Upper lobe of right lung (tissue), 1 donor: Measurements from ENCODE around the gene ANKH. TPM values are rescaled to one million over a fixed set of nuclear protein-coding genes. Genes with fewer than 3 reads are reported as not detected.

Experiments
- ATAC-seq: fragments of 200-7000 bp; cut with Tn5 transposase; one replicate; pipeline ENCODE4 v1.9.1; 2020; ENCODE audit warnings: mild to moderate bottlenecking, moderate library complexity
- DNase-seq: peaks from one replicate; pipeline ENCODE4 v3.0.0-alpha.2; 2020
- H3K27ac ChIP-seq: fragments of 200-600 bp; one replicate; pipeline ENCODE4 v1.8.0; 2022
- H3K27me3 ChIP-seq: fragments of 200-600 bp; one replicate; pipeline ENCODE4 v1.8.0; 2022; ENCODE audit warnings: mild to moderate bottlenecking
- H3K36me3 ChIP-seq: fragments of 200-600 bp; one replicate; pipeline ENCODE4 v1.8.0; 2022
- H3K4me1 ChIP-seq: fragments of 200-600 bp; one replicate; pipeline ENCODE4 v1.8.0; 2022
- H3K4me3 ChIP-seq: fragments of 200-600 bp; one replicate; pipeline ENCODE4 v1.8.0; 2022; ENCODE audit warnings: mild to moderate bottlenecking
- H3K9me3 ChIP-seq: fragments of 200-600 bp; one replicate; pipeline ENCODE4 v1.8.0; 2022
- intact Hi-C: fragments of 100-400 bp; cut with DNase I; formaldehyde crosslinking; loops from one replicate; pipeline ENCODE4 v1.11.0; 2022
- total RNA-seq: library from RNA; stranded (reverse); fragmentation: NEBNext Ultra II Directional; extraction: Animal tissue kit (Norgen Biotek cat#: 25700); gene quantifications from one replicate; pipeline ENCODE4 v1.2.1, GENCODE V29; 2021
- TF ChIP-seq, protein P1 (sequence below): fragments of 200-600 bp; IDR thresholded peaks from one replicate; pipeline ENCODE4 v1.8.0; 2022; ENCODE audit warnings: antibody characterized with exemption
- donor health status: DM: no; HTN: yes; CAD: no; lungs with severe emphysema.

Gene ANKH
- total RNA-seq, 1 donor from 2014 or later: 67.2 TPM

DNA sequence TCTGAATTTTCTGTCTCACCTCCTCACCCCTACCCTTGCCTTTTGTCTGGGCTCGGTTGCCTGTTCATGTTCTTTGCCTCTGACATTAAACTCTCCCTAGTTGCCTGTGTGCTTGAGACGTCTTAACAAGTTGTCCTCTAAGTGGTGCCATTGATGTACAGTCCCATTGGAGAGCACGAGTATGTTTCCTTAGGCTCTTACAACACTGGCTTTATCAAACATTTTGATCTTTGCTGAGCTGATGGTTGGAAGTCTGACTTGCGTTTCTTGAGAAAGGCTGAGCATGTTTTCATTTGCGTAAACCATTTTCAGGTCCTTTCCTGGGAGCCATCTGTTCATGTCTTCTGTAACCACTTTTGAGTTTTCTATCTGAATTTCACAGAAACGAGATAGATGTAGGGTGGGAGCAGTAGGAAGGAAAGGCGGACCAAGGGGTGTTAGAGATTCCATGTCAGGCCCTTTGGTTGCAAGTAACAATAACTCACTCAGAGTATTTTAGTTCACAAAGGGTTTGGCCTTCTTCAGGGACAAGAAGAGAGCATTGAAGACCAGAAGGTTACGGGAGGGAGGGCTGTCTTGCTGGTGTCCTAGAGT, 171.7 kb downstream of the ANKH start:
- Histone ChIP-seq H3K27me3 (no peaks in the 10 kb centered on the region), H3K36me3 (peaks cover 50% of the 10 kb centered on the region), H3K4me1 (no peaks in the 10 kb centered on the region), H3K9me3 (no peaks in the 10 kb centered on the region), H3K27ac (no peak overlapping the region), H3K4me3 (no peak overlapping the region)
- TF ChIP-seq, protein P1, sequence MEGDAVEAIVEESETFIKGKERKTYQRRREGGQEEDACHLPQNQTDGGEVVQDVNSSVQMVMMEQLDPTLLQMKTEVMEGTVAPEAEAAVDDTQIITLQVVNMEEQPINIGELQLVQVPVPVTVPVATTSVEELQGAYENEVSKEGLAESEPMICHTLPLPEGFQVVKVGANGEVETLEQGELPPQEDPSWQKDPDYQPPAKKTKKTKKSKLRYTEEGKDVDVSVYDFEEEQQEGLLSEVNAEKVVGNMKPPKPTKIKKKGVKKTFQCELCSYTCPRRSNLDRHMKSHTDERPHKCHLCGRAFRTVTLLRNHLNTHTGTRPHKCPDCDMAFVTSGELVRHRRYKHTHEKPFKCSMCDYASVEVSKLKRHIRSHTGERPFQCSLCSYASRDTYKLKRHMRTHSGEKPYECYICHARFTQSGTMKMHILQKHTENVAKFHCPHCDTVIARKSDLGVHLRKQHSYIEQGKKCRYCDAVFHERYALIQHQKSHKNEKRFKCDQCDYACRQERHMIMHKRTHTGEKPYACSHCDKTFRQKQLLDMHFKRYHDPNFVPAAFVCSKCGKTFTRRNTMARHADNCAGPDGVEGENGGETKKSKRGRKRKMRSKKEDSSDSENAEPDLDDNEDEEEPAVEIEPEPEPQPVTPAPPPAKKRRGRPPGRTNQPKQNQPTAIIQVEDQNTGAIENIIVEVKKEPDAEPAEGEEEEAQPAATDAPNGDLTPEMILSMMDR: no peak
- DNase-seq (no peak), ATAC-seq (no peak)
- intact Hi-C loops: no loop called here

DNA sequence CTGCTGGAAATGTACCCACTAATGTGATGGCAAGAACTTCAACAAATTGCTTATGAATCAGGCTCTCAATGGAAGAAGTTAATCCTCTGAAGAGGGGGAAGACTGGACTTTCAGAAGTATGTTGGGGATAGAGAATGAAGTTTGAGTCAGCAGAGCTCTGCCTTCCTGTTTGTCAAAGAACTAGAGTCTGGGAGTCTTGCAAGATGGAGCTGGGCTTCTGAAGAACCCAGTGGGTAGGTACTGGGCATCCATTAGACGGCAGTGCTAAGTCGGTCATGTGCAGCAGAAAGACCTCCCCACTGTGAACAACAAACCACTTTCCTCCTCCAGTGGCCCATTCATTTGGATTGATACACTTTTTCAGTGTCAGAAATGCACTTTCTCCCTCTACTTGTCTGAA, 172.4 kb downstream of the ANKH start:
- Histone ChIP-seq H3K27me3 (no peaks in the 10 kb centered on the region), H3K4me3 (no peak overlapping the region), H3K9me3 (no peaks in the 10 kb centered on the region), H3K36me3 (peaks cover 52% of the 10 kb centered on the region), H3K4me1 (no peaks in the 10 kb centered on the region), H3K27ac (no peak overlapping the region)
- DNase-seq (no peak), ATAC-seq (no peak)
- intact Hi-C loops: no loop called here
- TF ChIP-seq, protein P1: no peak

DNA sequence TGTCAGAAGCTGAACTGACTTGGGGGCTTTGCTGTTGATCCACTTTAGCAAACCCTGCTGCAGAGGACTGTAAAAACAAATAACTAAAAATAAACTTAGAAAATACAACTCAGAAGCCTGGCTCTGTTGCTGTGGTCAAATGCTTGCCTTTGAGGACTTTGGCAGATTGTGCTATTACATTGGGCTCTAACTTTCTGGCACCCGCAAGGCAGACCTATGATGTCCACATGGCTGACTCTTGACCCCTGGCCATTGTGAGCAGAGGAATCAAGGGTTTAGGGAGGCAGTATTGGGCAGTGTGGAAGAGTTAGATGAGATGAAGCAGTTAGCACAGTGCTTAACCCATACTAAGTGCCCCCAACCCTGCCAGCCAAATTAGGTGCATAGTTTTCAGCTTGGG, 173.1 kb downstream of the ANKH start:
- DNase-seq (no peak), ATAC-seq (no peak)
- intact Hi-C loops: no loop called here
- H3K27me3 ChIP-seq: no peaks in the 10 kb centered on the region
- H3K9me3 ChIP-seq: no peaks in the 10 kb centered on the region
- H3K4me1 ChIP-seq: no peaks in the 10 kb centered on the region
- TF ChIP-seq, protein P1: no peak
- no peak overlapping the region for H3K27ac ChIP-seq
- no peak overlapping the region for H3K4me3 ChIP-seq
- H3K36me3 ChIP-seq: peaks cover 52% of the 10 kb centered on the region

DNA sequence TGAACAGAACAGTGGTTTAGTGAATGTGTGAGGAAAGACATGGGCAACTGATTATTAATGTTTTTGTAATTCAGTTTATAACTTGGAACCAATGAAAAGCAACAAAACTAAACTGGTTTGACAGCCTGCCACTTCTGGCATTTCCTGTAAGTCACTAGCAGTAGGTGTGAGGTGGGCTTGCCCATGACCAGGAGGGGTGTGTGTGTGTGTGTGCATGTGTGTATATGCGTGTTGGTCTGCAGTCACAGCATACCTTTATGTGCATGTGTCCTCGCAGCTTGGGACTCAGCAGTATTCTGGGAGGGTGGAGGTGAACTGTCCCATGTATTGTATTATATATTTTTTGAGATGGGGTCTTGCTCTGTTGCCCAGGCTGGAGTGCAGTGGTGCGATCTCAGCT, 174.7 kb downstream of the ANKH start:
- no peak overlapping the region for H3K27ac ChIP-seq
- ATAC-seq: no peak
- no peaks in the 10 kb centered on the region for H3K27me3 ChIP-seq
- H3K4me1 ChIP-seq: no peaks in the 10 kb centered on the region
- intact Hi-C loops: no loop called here
- TF ChIP-seq, protein P1: no peak
- no peak for DNase-seq
- no peaks in the 10 kb centered on the region for H3K9me3 ChIP-seq
- H3K4me3 ChIP-seq: no peak overlapping the region
- H3K36me3 ChIP-seq: peaks cover 67% of the 10 kb centered on the region

DNA sequence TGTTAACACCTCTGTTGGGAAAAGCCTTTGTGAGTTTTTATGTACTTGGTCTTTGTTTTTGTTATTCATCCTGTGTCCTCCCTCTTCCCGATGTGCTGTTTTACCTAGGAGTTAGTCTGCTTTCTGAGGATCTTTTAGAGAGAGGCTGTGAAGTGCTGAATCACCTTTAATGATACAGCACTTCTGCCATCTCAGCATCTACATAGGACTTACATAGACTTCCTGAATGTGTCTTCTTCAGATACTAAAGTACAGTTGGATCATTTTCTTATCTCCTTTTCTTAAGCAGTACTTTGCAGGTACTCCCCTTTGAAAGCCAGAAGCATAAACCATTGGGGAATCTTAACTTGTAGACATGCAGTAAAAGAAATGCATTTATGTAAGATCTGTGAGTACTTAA, 175.5 kb downstream of the ANKH start:
- TF ChIP-seq, protein P1: no peak
- no peaks in the 10 kb centered on the region for H3K9me3 ChIP-seq
- no peak overlapping the region for H3K27ac ChIP-seq
- intact Hi-C loops: no loop called here
- H3K4me1 ChIP-seq: no peaks in the 10 kb centered on the region
- no peak overlapping the region for H3K4me3 ChIP-seq
- ATAC-seq (no peak), DNase-seq (no peak)
- no peaks in the 10 kb centered on the region for H3K27me3 ChIP-seq
- H3K36me3 ChIP-seq: peaks cover 74% of the 10 kb centered on the region

DNA sequence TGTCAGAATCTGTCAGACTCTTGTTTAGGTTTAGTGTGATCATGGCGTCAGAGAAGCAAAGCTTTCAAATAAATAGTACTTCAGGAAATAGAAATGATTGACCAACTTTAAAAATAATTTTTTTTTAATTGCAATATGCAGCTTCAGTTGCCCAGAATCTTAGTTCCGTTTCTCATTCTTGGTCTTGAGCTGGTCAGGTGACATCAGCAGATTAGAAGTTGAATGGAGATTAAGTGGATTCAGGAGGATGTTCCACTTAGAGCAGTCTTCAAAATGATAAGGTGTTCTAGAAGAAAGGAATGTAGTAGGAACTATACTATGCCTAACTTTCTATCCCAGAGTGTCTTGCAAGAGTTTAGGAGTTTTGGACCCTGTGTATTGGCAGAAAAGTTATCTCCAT, 176.4 kb downstream of the ANKH start:
- no peaks in the 10 kb centered on the region for H3K27me3 ChIP-seq
- no peaks in the 10 kb centered on the region for H3K9me3 ChIP-seq
- intact Hi-C loops: no loop called here
- peaks cover 83% of the 10 kb centered on the region for H3K36me3 ChIP-seq
- no peaks in the 10 kb centered on the region for H3K4me1 ChIP-seq
- DNase-seq: no peak
- no peak for ATAC-seq
- H3K27ac ChIP-seq: no peak overlapping the region
- H3K4me3 ChIP-seq: no peak overlapping the region
- TF ChIP-seq, protein P1: no peak
